Activated CD8-positive, alpha-beta memory T cell treated with anti-CD3 and anti-CD28 coated beads for 48 hours (primary cell): Measurements from ENCODE around the gene ZNF778.
"Not testable (repeated sequence)": the region's sequence is repeated elsewhere in the genome, so short reads cannot be mapped to it uniquely, and the experiment has no call there.

Experiments
- DNase-seq, 3 experiments: peaks; one replicate each; pipeline ENCODE4 v3.0.0-alpha.2; 2020; ENCODE audit warnings: low read depth in 2 of 3, low spot score in 2 of 3

ZNF778 gene

DNA sequence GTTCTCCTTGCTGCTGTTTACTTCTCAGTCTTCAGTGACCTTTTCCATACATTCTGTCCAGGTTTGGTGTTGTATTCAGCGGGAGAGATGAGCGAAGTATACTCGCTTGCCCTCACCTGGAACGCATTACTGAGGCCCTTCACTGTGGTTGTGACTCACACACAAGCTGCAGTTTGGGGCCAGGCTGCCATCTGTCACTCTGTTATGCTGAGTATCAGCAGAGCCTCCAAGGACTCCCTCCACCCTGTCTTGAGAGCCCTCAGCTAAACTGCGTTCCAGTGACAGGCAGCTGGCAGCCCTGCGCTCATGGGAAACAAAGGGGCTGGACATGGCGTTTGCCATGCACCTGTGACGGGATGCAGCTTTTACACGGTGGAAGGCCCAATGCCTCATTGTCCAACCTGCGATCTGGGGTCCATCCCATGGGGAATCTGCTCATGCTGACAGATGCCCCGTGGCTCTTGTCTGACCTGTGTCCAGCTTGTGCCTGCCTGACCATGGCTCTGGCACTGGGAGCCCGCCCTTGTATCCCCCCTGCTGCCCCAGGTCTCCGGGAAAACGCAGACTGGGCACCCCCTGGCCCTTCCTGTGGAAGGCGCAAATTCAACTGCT, 6.5 kb upstream of the ZNF778 start:
- no peak for DNase-seq

DNA sequence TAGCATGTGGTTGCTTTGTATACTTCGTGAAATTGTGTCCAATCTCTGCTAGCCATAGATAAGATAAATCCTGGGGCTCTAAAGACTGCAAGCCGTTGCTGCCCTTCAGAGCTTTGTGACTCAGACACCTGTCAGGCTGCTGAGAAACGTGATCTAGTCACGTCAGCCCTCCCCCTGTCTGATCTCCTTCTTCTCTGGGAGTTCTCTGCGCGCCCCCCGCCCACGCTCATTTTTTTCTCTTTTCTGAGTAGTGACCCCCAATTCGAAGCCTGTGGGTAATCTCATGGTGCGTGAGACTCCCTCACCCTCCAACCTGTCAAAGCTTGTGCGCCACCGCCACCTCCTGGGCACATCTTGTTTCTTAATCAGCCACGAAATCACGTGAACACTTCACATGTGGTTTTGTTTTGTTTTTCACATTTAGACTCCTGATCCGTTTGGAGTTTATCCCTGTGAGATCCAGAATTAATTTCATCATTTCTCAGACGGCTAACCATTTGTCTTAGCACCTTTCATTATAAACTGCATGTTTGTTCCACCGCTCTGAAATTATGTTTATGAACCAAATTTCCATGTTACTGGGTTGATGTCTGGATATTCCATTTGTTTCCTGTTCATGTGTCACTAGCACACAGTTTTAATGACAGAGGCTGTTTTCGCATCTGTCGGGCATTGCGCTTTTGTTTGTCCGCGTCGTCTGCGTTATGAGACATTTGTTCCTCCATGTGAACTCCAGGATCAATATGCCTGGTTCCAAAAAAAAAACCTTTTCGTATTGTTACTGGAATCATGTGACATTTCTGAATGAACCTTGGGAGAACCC, 977 bp upstream of the ZNF778 start:
- peak; percentile 50 to 57 (median 56) for DNase-seq

DNA sequence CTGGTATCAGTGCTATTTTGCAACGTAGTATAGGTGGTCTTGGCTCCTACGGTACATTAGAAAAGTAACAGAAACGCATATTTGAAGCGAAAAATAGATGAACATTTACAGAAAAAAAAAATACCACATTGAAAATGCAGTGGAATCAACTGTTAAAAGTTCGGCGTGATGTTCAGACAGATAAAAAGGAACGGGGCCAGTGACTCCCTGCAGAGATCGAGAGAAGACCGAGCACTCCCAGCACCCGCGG, 440 bp upstream of the ZNF778 start:
- DNase-seq, result no peak

DNA sequence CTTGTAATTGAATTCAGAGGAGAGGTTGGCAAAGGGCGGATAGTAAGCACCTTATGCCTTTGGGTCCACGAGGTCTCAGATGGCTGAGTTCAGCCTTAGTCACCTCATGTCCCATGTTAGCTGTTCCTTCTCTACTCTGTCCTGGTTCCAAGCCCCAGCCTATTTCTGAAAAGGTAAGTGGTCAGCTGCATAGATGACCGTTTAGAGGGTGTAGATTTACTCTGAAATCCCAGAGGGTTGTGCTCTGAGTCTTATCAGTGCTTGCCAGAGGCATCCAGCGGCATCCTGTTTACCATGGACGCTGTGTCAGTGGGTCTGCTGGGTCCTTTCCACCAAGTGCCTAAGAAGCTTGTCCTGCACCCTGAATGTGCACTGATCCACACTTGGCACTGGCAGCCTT, 1.9 kb downstream of the ZNF778 start:
- no peak for DNase-seq

DNA sequence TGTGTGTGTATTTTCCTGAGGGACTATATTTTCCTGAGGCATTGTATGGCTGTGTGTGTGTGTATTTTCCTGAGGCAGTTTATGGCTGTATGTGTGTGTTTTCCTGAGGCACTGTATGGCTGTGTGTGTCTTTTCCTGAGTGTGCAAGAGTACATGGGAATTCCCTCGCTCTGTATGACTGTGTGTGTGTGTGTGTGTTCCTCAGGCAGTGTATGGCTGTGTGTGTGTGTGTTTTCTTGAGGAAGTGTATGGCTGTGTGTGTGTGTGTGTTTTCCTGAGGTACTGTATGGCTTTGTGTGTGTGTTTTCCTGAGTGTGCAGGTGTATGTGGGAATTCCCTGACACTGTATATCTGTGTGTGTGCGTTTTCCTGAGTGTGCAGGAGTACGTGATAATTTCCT, 4.1 kb downstream of the ZNF778 start:
- no peak for DNase-seq

DNA sequence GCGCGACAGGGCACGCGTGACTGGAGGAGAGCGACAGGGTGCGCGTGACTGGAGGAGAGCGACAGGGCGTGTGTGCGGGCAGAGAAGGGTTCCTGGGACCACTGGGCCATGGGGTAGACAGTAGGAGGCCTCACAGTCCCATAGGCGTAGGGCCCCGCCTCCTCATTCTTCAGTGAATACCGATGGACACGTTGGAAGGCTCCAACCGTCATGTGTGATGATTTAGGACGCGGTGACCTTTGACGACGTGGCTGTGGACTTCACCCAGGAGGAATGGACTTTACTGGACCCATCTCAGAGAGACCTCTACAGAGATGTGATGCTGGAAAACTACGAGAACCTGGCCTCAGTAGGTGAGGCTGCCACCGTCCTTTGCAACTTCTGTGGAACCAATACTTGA, 5.4 kb downstream of the ZNF778 start:
- DNase-seq, result no peak

DNA sequence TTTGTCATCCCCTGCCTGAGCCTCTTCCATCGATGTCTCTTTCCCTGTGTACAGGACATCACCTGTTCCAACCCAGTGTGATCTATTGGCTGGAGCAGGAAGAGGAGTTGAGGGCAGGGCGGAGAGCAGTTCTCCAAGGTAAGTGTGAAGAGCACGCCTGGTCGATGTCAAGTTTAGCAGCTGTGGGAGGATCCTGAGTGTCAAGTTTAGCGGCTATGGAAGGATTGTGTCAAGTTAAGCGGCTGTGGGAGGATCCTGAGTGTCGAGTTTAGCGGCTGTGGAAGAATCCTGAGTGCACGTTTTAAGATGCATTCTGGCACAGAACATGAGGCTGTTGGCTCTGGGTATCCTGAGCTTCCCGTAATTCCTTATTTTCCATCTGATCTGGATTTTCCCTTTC, 7.2 kb downstream of the ZNF778 start:
- DNase-seq, result no peak

DNA sequence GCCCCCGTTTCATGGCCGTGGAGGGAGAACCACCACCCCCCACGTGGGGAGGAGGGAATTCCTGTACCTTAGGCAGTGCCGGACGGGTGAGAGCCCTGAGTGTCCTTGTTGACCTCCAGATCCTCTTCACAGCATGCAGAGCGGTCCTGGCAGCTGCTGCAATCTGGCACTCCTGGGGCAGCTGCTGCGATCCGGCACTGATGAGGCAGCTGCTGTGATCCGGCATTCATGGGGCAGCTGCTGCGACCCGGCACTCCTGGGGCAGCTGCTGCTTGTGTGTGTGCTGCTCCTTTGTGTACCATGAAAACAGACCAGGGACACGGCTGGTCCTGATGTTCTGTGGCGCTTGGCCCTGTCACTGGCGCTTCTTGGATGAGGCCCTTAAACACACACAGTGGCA, 12.8 kb downstream of the ZNF778 start:
- DNase-seq, result no peak

DNA sequence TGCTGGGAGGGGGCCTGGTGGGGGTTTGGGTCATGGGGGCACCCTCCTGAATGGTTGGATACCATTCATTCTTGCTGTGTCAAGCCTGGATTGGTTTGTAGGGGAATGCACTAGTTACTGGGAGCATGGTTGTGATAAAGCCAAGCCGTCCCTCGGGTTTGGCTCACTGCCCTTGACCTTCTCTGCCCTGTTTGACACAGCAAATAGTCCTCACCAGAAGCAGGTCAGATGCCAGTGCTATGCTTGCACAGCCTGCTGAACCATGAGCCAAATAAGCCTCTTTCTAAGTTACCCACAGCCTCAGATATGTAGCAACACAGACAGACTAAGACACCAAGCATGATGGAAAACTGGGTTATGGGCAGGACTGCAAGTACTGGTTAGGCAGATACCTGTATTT, 14.6 kb downstream of the ZNF778 start:
- DNase-seq, result no peak

DNA sequence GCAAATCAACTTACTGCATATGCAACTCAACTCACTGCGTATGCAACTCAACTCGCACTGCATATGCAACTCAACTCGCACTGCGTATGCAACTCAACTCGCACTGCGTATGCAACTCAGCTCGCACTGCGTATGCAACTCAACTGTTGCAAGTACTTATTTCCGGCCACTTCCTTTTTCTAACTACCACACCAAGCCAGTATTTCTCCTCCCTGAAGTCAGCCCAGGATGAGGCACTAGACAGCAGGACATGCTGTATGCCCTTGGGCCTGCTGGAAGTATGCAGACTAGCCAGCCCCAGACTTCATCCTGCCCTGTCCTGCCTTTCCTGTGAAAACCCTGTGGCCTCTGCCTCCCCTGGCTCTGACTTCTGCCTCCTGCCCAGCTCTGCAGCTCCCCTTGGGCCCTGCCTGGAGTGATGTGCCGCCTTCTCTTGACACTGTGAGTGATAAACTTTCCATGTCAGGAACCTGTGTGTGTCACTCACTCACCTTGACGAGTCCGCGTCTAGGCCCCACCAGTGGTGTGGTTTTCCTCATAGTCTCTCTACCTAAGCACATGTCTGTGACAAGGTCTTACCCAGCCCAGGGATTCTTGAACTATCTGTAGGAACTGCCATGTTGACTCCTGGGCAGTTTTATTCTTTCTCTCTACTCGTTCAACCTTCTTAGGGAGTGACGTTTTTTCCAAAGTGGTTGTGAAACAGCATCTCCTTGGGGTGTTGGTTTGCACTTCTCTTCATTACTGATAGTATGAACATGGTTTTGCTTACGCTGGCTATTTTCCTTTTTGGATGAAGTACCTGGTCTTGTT, 16.4 kb downstream of the ZNF778 start:
- DNase-seq, result no peak

DNA sequence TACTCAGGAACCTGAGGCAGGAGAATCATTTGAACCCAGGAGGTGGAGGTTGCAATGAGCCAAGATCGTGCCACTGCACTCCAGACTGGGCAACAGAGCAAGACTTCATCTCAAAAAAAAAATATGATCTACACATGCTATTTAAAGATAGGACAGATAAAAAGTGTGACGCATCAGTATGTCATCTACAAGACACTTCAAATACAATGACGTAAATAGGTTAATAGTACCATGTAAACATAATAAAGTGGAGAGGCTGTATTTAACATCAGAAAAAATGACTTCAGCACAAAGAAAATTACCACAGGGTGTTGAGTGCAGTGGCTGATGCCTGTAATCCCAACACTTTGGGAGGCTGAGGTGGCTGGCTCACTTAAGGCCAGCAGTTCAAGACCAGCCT, 20.2 kb downstream of the ZNF778 start:
- no peak for DNase-seq

DNA sequence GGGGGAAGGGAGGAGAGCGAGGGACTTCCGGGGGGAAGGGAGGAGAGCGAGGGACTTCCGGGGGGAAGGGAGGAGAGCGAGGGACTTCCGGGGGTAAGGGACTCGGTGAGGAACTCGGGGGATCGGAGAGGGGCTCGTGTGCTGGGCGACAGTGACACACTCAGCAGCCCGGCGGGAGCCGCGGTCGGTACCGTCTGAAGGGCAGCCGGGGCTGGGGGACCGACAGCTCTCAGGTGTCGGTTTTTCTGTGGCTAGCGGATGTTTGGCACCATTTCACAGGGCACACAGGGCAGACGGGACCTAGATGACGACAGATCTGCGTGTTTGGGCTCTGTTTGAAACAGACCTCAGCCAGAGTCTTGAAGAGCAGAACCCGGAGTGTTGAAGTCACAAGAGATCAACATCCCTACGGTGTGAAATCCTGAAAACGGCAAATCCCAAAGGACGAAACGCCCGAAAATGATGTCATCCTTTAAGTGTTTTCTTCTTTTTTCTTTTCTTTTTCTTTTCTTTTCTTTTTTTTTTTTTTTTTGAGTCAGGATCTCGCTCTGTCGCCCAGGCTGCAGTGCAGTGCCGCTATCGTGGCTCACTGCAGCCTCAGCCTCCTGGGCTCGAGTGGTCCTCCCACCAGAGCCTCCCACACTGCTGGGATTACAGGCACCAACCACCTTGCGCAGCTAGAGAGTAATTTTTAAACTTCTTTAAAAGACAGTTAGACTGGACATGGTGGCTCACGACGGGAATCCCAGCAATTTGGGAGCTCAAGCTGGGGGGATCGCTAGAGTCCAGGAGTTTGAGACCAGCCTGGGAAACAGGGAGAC, 23.9 kb downstream of the ZNF778 start:
- DNase-seq, result peak; percentile 58 to 61 (median 59)

DNA sequence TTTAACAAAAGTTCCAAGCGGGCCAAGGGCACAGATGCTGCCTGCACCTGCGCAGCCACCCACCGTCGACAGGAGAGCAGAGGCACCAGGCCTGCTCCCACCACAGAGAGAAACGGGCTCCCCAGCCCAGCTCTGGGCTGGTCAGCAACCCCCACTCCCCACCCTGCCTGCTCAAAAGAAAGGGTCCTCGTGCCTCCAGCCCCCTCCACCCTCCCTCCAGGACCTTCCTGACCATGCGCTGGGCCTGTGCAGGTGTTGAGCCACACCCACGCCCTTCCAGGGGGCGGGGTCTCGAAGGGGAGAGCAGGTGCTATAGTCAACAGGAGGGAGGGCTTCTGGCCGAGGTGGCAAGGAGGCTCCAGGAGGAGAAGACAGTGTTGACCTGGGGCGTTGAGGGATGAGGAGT, 25.3 kb downstream of the ZNF778 start:
- DNase-seq, result no peak

DNA sequence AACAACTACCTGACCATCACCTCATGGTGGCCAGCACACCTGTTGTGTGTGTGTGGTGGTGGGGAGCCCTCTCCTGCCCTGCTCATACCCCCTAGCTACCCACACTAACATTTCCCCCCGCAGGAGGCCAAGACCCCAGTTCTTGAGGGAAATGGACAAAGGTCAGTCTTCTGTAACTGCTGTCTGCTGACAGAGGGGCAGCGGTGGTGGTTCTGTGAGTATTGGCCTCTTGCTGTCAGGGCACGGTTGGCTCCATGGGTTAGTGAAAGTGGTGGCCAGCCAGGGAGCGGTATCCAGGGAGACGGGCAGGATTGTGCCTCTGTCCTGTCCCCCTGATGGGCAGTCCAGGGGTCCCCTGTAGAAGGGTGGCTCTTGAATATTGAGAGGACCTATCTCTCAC, 26.2 kb downstream of the ZNF778 start:
- DNase-seq, result no peak

DNA sequence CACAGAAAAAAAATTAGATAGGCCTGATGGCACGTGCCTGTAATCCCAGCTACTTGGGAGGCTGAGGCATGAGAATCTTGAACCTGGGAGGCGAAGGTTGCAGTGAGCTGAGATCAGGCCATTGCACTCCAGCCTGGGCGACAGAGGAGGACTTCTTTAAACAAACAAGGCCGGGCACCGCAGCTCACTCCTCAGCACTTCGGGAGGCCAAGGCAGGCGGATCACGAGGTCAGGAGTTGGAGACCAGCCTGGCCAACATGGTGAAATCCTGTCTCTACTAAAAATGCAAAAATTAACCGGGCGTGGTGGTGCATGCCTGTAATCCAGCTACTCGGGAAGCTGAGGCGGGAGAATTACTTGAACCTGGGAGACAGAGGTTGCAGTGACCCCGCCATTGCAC, 26.8 kb downstream of the ZNF778 start:
- DNase-seq, result not testable (repeated sequence)

DNA sequence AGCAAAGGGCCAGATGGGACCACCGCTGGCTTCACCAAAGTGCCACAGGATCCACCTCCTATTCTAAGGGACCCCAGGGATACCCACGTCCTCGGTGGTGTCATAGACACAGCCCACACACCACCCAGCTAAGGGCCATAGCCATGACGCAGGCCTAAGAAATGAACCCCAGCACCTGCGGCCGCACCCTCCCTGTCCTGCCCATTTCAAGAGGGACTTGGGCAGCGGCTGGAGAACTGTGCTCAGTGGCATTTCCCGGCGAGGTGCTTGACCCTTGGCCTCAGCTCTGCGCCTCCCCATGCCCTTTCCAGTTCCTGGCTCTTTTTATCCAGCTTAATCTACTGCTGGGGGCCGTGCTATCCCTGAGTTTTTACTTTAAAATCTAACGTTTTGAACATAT, 27.3 kb downstream of the ZNF778 start:
- no peak for DNase-seq

DNA sequence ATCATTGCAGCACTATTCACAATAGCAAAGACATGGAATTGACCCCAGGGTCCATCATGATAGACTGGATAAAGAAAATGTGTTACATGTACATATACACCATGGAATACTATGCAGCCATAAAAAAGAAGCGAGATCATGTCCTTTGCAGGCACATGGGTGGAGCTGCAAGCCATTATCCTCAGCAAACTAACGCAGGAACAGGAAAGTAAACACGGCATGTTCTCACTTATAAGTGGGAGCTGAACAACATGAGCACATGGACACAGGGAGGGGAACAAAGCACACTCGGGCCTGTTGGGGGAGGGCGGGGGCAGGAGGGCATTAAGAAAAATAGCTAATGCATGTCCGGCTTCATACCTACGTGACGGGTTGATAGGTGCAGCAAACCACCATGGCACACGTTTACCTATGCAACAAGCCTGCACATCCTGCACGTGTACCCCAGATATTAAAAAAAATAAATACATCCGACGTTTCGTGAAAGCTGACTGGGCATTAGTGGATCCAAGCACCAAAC, 28.9 kb downstream of the ZNF778 start:
- DNase-seq, result no peak

DNA sequence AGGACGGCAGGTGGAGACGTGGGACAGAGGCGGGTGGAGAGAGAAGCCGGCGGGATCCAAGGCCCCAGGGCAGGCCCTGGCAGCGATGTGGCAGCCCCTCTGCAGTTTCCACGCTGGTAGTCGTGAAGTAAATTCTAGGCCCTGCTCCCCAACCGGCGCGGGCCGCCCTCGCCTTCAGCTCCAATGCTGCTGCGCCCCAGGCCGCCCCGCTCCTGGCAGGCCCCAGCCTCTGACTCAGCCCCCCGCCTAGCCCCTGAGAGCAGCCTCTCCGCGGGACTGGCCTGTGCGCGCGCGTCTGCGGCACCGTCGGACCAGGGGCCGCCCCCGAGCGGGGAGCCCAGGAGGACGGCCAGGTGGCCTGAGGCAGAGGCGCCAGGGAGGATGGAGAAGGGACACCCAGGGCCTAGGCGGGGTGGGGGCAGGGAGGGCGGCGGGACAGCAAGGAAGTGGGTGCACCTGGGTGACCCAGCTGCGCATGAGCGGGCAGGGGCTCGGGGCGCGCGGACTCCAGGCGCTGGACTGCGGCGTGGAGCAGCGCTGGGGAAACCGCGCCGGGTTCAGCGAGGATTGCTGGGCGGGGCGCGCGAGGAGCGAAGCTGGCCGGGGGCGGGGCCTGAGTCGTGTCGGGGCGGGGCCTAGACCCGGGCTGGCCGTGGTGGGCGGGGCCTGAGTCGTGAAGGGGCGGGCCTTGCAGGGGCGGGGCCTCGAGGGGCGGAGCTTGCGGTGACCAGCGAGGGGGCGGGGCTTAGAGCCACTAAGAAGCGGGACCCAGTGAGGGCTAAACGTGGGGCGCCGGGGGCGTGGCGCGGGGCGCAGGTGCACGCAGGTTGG, 29.6 kb downstream of the ZNF778 start:
- DNase-seq, result peak; percentile 86 to 100 (median 99)

DNA sequence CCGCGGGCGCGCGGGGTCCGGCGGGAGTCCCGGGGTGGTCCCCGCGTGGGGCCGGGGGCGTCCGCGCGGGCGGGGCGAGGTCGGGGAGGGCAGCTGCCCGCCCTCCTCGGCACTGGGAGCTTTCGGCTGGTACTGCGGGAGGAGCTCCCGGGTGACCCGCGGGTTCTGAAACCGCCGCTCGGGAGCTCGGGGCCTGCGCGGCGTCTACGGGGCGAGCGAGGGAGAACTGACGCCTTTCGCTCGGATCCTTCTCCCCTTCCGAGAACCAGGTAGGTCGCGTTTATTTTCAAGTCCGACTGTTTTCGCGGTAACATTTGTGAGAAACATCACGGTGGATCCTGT, 30.2 kb downstream of the ZNF778 start:
- DNase-seq, result not testable (repeated sequence)

DNA sequence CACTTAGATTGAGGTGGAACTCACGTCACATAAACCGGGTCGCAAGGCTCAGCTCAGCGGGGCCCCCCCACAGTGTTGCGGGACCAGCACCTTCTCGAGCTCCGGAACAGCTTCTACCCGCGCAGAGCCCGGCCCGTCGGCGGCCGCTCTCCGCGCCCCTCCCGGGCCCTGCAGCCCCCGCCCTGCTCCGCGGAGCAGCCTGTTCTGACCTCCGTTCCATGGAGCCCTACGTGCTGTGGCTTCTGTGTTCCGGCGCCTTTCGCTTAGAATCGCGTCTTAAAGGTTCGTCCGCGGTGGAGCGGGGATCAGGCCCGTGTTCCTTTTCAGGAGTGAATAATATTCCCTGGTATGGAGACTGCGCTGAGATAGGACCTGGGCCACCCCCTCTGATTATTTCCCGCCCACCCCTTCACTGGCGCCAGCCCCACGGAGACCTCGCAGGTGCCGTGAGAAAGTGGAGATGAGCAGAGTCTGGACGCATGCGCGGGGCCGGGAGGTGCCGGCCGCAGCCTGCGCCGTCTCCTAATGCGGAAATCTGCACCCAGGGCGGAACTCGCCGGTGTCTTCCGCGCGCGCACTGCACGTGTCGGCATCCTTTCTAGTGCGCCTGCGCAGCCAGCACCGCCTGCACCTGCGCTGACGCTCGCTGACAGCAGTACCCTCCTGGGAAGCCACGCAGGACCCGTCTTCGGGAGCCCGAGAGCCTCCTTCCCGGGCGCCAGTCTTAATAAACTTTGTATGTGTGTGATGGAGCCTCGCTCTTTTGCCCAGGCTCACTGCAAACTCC, 30.9 kb downstream of the ZNF778 start:
- no peak for DNase-seq
